ENCODE results near the gene SELPLG.
"Not testable (repeated sequence)": the region's sequence is repeated elsewhere in the genome, so short reads cannot be mapped to it uniquely, and the experiment has no call there.

Gene SELPLG

DNA sequence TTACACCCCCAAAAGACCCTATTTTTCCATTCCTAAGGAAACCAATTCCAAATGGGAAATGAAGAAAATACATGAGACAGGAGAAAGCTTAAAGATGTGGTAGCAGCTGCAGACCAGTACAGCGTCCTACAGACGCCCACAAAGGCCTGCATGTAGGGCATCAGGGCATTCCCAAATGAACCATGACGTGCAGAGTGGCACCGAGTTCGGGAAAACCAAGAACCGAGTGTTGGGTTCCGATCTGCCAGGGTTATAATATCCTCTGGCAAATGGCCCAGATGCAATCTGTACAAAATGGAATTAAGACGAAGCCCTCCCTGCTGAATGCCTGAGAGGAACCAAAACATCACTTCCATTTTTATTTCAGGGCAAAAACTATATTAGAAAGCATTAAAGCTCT lies 34.4 kb upstream of the SELPLG start:
- DNase-seq (ENCODE audit: low spot score) = no peak
- in situ Hi-C loops (cut with MboI; ENCODE audit: low pct_unique_long_range_greater_than_20kb, low sequenced_read_pairs, unreplicated experiment) = loop anchor here (25.0 kb wide), 1 partner anchor 419 kb away; the partner anchor contains the start of genes ALKBH2 and UNG
- TF ChIP-seq, protein P1, sequence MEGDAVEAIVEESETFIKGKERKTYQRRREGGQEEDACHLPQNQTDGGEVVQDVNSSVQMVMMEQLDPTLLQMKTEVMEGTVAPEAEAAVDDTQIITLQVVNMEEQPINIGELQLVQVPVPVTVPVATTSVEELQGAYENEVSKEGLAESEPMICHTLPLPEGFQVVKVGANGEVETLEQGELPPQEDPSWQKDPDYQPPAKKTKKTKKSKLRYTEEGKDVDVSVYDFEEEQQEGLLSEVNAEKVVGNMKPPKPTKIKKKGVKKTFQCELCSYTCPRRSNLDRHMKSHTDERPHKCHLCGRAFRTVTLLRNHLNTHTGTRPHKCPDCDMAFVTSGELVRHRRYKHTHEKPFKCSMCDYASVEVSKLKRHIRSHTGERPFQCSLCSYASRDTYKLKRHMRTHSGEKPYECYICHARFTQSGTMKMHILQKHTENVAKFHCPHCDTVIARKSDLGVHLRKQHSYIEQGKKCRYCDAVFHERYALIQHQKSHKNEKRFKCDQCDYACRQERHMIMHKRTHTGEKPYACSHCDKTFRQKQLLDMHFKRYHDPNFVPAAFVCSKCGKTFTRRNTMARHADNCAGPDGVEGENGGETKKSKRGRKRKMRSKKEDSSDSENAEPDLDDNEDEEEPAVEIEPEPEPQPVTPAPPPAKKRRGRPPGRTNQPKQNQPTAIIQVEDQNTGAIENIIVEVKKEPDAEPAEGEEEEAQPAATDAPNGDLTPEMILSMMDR (IDR thresholded peaks at IDR 0.05; ENCODE audit: extremely low read depth, insufficient read depth, missing control alignments) = no peak

DNA sequence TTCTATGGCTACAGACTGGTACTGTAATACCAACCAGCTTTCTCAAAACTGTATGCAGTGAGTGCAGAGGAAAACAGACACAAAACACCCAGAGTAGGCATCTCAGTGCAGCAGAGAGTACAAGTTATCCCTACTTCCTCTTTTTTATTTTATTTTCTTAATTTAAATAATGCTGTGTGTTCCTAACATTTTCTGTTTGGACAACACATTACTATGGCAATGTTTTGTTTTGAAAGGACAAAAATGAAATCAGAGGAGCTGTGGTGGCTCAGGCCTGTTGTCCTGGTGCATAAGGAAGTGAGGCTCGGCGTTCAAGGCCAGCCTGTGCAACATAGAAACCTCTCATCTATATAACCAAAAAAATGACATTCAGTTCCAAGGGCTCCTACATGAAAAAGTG lies 33.7 kb upstream of the SELPLG start:
- no peak for DNase-seq (ENCODE audit: low spot score)
- in situ Hi-C loops (cut with MboI; ENCODE audit: low pct_unique_long_range_greater_than_20kb, low sequenced_read_pairs, unreplicated experiment) = loop anchor here (25.0 kb wide), 1 partner anchor 420 kb away; the partner anchor contains the start of genes ALKBH2 and UNG
- TF ChIP-seq, protein P1 (IDR thresholded peaks at IDR 0.05; ENCODE audit: extremely low read depth, insufficient read depth, missing control alignments) = no peak

DNA sequence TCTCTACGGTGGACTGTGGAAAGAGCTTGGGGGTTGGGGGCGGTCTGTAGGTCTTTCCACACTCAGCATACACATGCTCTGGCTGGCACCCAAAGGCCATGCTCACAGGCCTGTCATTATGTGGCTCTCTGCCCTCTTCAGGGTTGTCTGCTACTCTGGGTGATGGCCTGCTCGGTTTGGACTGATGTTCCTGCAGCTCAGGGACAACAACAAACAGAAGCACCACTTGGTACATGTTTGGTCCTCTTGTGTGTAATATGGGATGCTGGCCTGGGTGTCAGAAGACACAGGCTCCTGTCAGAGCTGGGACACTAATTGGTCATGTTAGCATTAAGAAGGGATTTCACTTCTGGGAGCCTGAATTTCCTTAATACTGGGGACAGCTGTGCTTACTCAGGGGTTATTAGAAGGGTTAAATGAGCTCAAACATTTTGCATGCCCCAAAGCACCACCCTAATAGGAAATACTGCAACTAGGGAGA lies 32.7 kb upstream of the SELPLG start:
- TF ChIP-seq, protein P1 (IDR thresholded peaks at IDR 0.05; ENCODE audit: extremely low read depth, insufficient read depth, missing control alignments) = no peak
- in situ Hi-C loops (cut with MboI; ENCODE audit: low pct_unique_long_range_greater_than_20kb, low sequenced_read_pairs, unreplicated experiment) = loop anchor here (25.0 kb wide), 1 partner anchor 421 kb away; the partner anchor contains the start of genes ALKBH2 and UNG
- DNase-seq (ENCODE audit: low spot score) = no peak

DNA sequence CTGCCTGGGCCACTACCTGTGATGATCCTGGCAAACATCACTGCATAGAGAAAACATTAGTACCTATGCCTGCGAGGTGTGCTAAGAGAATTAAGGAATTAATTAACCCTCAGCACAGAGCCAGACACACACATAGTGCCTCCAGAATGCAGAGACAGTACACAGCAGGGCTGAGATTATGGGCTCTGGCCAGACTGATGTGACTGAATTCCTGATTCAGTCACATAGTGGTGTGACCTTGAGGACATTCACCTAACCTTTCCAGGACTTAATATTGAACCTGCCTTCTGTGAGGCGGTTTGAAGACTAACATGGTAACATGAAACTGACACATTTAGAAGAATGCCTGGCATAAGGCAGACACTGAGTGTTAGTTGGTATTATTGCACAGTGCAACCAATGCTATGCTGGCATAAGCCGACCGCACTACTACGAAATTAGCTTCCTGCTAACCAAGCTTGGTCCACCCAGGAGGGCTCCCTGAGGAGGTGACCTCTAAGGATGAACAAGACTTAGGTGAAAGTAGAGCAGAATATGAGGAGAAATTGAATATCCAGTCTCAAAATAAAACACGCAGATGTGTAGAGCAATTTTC lies 32.0 kb upstream of the SELPLG start:
- no peak for DNase-seq (ENCODE audit: low spot score)
- in situ Hi-C loops (cut with MboI; ENCODE audit: low pct_unique_long_range_greater_than_20kb, low sequenced_read_pairs, unreplicated experiment) = loop anchor here (25.0 kb wide), 1 partner anchor 422 kb away; the partner anchor contains the start of genes ALKBH2 and UNG
- TF ChIP-seq, protein P1 (IDR thresholded peaks at IDR 0.05; ENCODE audit: extremely low read depth, insufficient read depth, missing control alignments) = no peak

DNA sequence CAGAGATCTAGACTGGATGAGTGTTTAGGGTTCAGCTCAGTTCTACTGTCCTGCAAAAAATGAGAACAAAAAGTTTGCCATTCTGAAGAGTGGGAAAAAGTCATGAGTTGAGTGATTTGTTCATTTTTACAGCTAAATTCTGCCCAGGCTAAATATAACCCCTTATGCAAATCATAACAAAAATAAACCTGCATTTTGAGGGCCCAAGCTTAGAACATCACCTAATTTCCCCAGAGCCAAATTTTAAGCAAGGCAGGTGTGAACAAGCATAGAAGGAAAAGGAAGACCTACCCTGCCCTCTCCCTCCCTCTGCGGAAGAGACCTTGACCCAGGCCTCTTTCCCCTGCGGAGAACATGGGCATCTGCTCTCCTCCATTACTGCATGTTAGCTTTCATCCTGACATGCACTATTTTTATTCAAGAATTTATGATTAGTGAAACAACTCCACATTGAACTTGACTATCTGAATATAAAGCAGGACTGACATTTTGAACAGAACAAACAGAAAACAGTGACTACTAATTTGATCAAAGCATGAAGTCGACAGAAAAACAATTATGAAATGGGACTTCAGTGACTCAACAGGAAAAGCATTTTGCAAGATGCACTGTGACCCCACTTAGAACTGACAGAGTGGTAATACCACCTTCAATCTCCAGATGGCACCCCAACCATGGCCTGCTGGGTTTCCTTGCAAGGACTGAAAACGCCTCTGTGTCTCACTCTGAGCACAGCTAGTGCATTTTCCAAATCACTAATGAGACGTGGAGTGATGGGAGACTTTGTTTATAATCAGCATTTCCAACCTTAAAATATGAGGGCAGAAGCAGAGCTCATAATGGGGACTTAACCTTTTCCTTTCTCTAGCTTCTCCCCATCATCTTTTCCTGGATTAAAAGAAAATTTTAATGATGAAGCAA lies 30.9 kb upstream of the SELPLG start:
- DNase-seq (ENCODE audit: low spot score) = peak; percentile 75
- in situ Hi-C loops (cut with MboI; ENCODE audit: low pct_unique_long_range_greater_than_20kb, low sequenced_read_pairs, unreplicated experiment) = loop anchor here (5.0 to 25.0 kb wide), 2 partner anchors 143 to 423 kb away; partner anchors contain the start of genes ALKBH2 and UNG
- TF ChIP-seq, protein P1 (IDR thresholded peaks at IDR 0.05; ENCODE audit: extremely low read depth, insufficient read depth, missing control alignments) = peak; percentile 84

DNA sequence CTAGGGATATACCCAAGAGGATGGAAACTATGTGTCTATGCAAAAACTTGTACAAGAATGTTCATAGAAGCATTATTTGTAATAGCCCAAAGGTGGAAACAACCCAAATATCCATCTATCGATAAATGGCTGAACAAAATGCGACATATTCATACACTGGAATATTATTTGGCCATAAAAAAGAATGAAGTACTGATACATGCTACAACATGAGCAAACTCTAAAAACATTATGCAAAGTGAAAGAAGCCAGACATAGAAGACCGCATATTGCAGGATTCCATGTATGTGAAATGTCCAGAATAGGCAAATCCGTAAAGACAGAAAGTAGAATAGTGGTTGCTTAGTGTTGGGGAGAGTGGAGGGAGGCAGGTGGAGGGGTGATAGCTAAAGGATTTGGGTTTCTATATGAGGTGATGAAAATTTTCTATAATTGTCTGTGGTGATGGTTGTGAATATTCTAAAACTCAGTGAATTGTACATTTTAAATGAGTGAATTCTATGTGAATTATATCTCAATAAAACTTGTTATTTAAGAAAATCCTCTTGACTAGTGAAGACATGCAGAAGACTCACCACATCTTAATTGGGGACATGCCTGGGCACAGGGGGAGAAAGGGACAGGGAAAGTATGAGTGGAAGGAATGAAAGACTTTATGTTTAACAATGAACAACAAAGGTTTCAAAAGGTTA lies 29.8 kb upstream of the SELPLG start:
- in situ Hi-C loops (cut with MboI; ENCODE audit: low pct_unique_long_range_greater_than_20kb, low sequenced_read_pairs, unreplicated experiment) = loop anchor here (5.0 to 25.0 kb wide), 2 partner anchors 144 to 424 kb away; partner anchors contain the start of genes ALKBH2 and UNG
- no peak for DNase-seq (ENCODE audit: low spot score)
- TF ChIP-seq, protein P1 (IDR thresholded peaks at IDR 0.05; ENCODE audit: extremely low read depth, insufficient read depth, missing control alignments) = no peak

DNA sequence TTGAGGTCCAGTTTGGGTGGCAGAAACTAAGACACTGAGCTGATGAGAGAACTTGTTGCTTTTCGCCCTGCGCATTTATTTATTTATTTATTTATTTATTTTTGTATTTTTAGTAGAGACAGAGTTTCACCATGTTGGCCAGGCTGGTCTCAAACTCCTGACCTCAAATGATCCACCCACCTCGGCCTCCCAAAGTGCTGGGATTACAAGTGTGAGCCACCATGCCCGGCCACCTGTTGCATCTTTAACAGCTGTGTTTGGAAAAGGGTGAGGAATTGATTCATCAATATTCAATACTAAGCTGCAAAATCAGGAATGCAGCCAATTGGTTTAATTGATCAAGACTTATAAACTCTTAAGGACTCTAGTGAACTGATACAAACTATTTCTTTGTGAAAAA lies 24.4 kb upstream of the SELPLG start:
- in situ Hi-C loops (cut with MboI; ENCODE audit: low pct_unique_long_range_greater_than_20kb, low sequenced_read_pairs, unreplicated experiment) = loop anchor here (25.0 kb wide), 1 partner anchor 429 kb away; the partner anchor contains the start of genes ALKBH2 and UNG
- DNase-seq (ENCODE audit: low spot score) = not testable (repeated sequence)
